ENCODE data around the gene TTC27. TPM values are rescaled to one million over a fixed set of nuclear protein-coding genes. Genes with fewer than 3 reads are reported as not detected.

TTC27 gene
- polyA plus RNA-seq, 1 donor (not counting 4 experiments of a cell fraction or from before 2014, with no cell fraction given) = 28.7 TPM

- dilution Hi-C loops (cut with MboI; ENCODE audit: extremely low pct_ligation_motif_present, low sequenced_read_pairs) = no loop called here
- no peak for FAIRE-seq
- no peak overlapping the region for H2AFZ ChIP-seq (ENCODE audit: control insufficient read depth, low read length)
Measured at GRCh38 chr2:32760628-32761027, 132.8 kb downstream of the TTC27 start.

GRCh38 chr2:32768387-32769174 lies 140.7 kb downstream of the TTC27 start:
- Histone ChIP-seq H3K27me3 (ENCODE audit: control insufficient read depth, extremely low read depth, insufficient read depth, low read length) (no peaks in the 10 kb centered on the region), H3K4me1 (ENCODE audit: control insufficient read depth, extremely low read depth, insufficient read depth, low read length) (no peaks in the 10 kb centered on the region), H3K27ac (ENCODE audit: control insufficient read depth, insufficient read depth, low read length) (no peak overlapping the region), H3K9ac (ENCODE audit: control insufficient read depth, extremely low read depth, insufficient read depth, low read length) (no peak overlapping the region), H3K36me3 (ENCODE audit: control insufficient read depth in 2 of 2, extremely low read depth in 1 of 2, insufficient read depth in 2 of 2, low read length in 2 of 2) (no peaks in the 10 kb centered on the region), H3K4me3 (ENCODE audit: control insufficient read depth in 2 of 3, extremely low read depth in 1 of 3, insufficient read depth in 2 of 3, low read depth in 1 of 3, low read length in 3 of 3) (no peak overlapping the region), H2AFZ (ENCODE audit: control insufficient read depth, low read length) (no peak overlapping the region), H3K4me2 (ENCODE audit: control insufficient read depth, extremely low read depth, insufficient read depth, low read depth, low read length) (no peak overlapping the region), H4K20me1 (ENCODE audit: control insufficient read depth, extremely low read depth, insufficient read depth, low read length) (no peaks in the 10 kb centered on the region), H3K79me2 (ENCODE audit: control insufficient read depth, insufficient read depth, low read length) (no peaks in the 10 kb centered on the region), H3K9me3 (ENCODE audit: control insufficient read depth, low read depth, low read length) (no peaks in the 10 kb centered on the region), H3K9me1 (ENCODE audit: control insufficient read depth, extremely low read depth, insufficient read depth, low read length) (no peaks in the 10 kb centered on the region)
- TF ChIP-seq CTCF (optimal IDR thresholded peaks at IDR 0.05 in 1 of 3, IDR thresholded peaks at IDR 0.05 in 1 of 3, conservative IDR thresholded peaks at IDR 0.05 in 1 of 3; ENCODE audit: extremely low read depth in 1 of 3, insufficient read depth in 2 of 3, low read length in 3 of 3) (no peak), EZH2 (IDR thresholded peaks at IDR 0.05; ENCODE audit: low read length) (no peak)
- DNase-seq (ENCODE audit: low read depth, low spot score) = no peak
- no peak for FAIRE-seq
- dilution Hi-C loops (cut with MboI; ENCODE audit: extremely low pct_ligation_motif_present, low sequenced_read_pairs) = no loop called here

More at GRCh38 chr2:32760628-32761027, 132.8 kb downstream of the TTC27 start:
- Histone ChIP-seq H3K4me3 (ENCODE audit: control insufficient read depth in 2 of 3, extremely low read depth in 1 of 3, insufficient read depth in 2 of 3, low read depth in 1 of 3, low read length in 3 of 3) (no peak overlapping the region), H3K4me1 (ENCODE audit: control insufficient read depth, extremely low read depth, insufficient read depth, low read length) (no peaks in the 10 kb centered on the region), H3K9me3 (ENCODE audit: control insufficient read depth, low read depth, low read length) (no peaks in the 10 kb centered on the region), H3K36me3 (ENCODE audit: control insufficient read depth in 2 of 2, extremely low read depth in 1 of 2, insufficient read depth in 2 of 2, low read length in 2 of 2) (no peaks in the 10 kb centered on the region), H4K20me1 (ENCODE audit: control insufficient read depth, extremely low read depth, insufficient read depth, low read length) (no peaks in the 10 kb centered on the region), H3K27me3 (ENCODE audit: control insufficient read depth, extremely low read depth, insufficient read depth, low read length) (no peaks in the 10 kb centered on the region), H3K79me2 (ENCODE audit: control insufficient read depth, insufficient read depth, low read length) (no peaks in the 10 kb centered on the region), H3K9ac (ENCODE audit: control insufficient read depth, extremely low read depth, insufficient read depth, low read length) (no peak overlapping the region), H3K27ac (ENCODE audit: control insufficient read depth, insufficient read depth, low read length) (no peak overlapping the region), H3K4me2 (ENCODE audit: control insufficient read depth, extremely low read depth, insufficient read depth, low read depth, low read length) (no peak overlapping the region), H3K9me1 (ENCODE audit: control insufficient read depth, extremely low read depth, insufficient read depth, low read length) (peaks cover 3% of the 10 kb centered on the region)
- TF ChIP-seq EZH2 (IDR thresholded peaks at IDR 0.05; ENCODE audit: low read length) = no peak
- no peak for TF ChIP-seq CTCF (optimal IDR thresholded peaks at IDR 0.05 in 1 of 3, IDR thresholded peaks at IDR 0.05 in 1 of 3, conservative IDR thresholded peaks at IDR 0.05 in 1 of 3; ENCODE audit: extremely low read depth in 1 of 3, insufficient read depth in 2 of 3, low read length in 3 of 3)
- DNase-seq (ENCODE audit: low read depth, low spot score) = no peak

All from keratinocyte (primary cell).